Activated CD4-positive, alpha-beta T cell treated with anti-CD3 and anti-CD28 coated beads, Interleukin-2, amount 10 ng/mL, durations not matched to agents 7 days and 5 days (primary cell): ENCODE results near the gene HIVEP3. TPM values are rescaled to one million over a fixed set of nuclear protein-coding genes. Genes with fewer than 3 reads are reported as not detected.

Source experiments
- CTCF ChIA-PET: fragments of 350-600 bp; sonication (Branson Sonifier 250); formaldehyde crosslinking; loops from one replicate; lab custom pipeline; 2021; ENCODE audit warnings: antibody characterized with exemption; lab: Charles Lee
- POLR2A ChIA-PET: fragments of 350-600 bp; sonication (Branson Sonifier 250); formaldehyde crosslinking; loops from one replicate; lab custom pipeline; 2021; ENCODE audit warnings: antibody characterized with exemption; lab: Charles Lee
- DNase-seq: peaks from one replicate; pipeline ENCODE4 v3.0.0-alpha.2; 2020
- H3K27ac Mint-ChIP-seq: one replicate; pipeline ENCODE4 v1.8.0; 2021; ENCODE audit warnings: mild to moderate bottlenecking, moderate library complexity, mixed read lengths
- H3K27me3 Mint-ChIP-seq: one replicate; pipeline ENCODE4 v1.8.0; 2021; ENCODE audit warnings: mixed read lengths
- H3K36me3 Mint-ChIP-seq: one replicate; pipeline ENCODE4 v1.8.0; 2021; ENCODE audit warnings: low read depth, mixed read lengths
- H3K4me1 Mint-ChIP-seq: one replicate; pipeline ENCODE4 v1.8.0; 2021; ENCODE audit warnings: mixed read lengths
- H3K4me3 Mint-ChIP-seq: one replicate; pipeline ENCODE4 v1.8.0; 2021; ENCODE audit warnings: mild to moderate bottlenecking, moderate library complexity, mixed read lengths
- H3K9me3 Mint-ChIP-seq: one replicate; pipeline ENCODE4 v1.8.0; 2021; ENCODE audit warnings: mixed read lengths
- total RNA-seq, 2 experiments: library from RNA; stranded (reverse); gene quantifications; one replicate each; pipeline ENCODE4 v1.2.3, GENCODE V29; 2021

HIVEP3 gene
- total RNA-seq, 2 experiments from 2014 or later, result 18.4 to 21.5 TPM

- ChIA-PET POLR2A (interaction anchor here (1.3 kb wide), 1 partner anchor 107 kb away, joined by 3 read pairs; no protein-coding TSS in a partner anchor), CTCF (interaction anchor here (0.7 to 1.5 kb wide), 6 partner anchors 9 to 402 kb away, joined by 3 to 5 read pairs (median 3); no protein-coding TSS in a partner anchor)
- Mint-ChIP-seq H3K4me1 (peaks cover 65% of the 10 kb centered on the region), H3K36me3 (peaks cover 20% of the 10 kb centered on the region), H3K4me3 (peak overlapping the region; percentile 79), H3K9me3 (peaks cover 11% of the 10 kb centered on the region), H3K27ac (peak overlapping the region; percentile 98), H3K27me3 (no peaks in the 10 kb centered on the region)
- DNase-seq, result no peak
Measured at GRCh38 chr1:41919131-41919530, 409 bp upstream of the HIVEP3 start.

GRCh38 chr1:41917835-41918449 lies 780 bp downstream of the HIVEP3 start:
- POLR2A ChIA-PET, result interaction anchor here (0.6 kb wide), 1 partner anchor 228 kb away, joined by 3 read pairs; no protein-coding TSS in a partner anchor
- Mint-ChIP-seq H3K4me3 (peak overlapping the region; percentile 79), H3K36me3 (peaks cover 26% of the 10 kb centered on the region), H3K27ac (peak overlapping the region; percentile 98), H3K4me1 (peaks cover 76% of the 10 kb centered on the region), H3K9me3 (peaks cover 7% of the 10 kb centered on the region), H3K27me3 (no peaks in the 10 kb centered on the region)
- CTCF ChIA-PET, result interaction anchor here (1.3 to 1.7 kb wide), 4 partner anchors 19 to 117 kb away, joined by 3 to 5 read pairs (median 4); no protein-coding TSS in a partner anchor
- peak; percentile 45 for DNase-seq

GRCh38 chr1:41917076-41917475 lies 1.6 kb downstream of the HIVEP3 start:
- Mint-ChIP-seq H3K4me1 (peaks cover 85% of the 10 kb centered on the region), H3K27me3 (peaks cover under 1% of the 10 kb centered on the region), H3K27ac (peak overlapping the region; percentile 93), H3K9me3 (peaks cover 13% of the 10 kb centered on the region), H3K36me3 (peaks cover 35% of the 10 kb centered on the region), H3K4me3 (peak overlapping the region; percentile 79)
- no peak for DNase-seq
- ChIA-PET CTCF (interaction anchor here (1.3 to 2.2 kb wide), 5 partner anchors 9 to 51 kb away, joined by 3 to 7 read pairs (median 4); no protein-coding TSS in a partner anchor), POLR2A (no interaction called here)

- Mint-ChIP-seq H3K27me3 (peaks cover 3% of the 10 kb centered on the region), H3K36me3 (peaks cover 40% of the 10 kb centered on the region), H3K9me3 (peaks cover 12% of the 10 kb centered on the region), H3K27ac (peak overlapping the region; percentile 93), H3K4me3 (peak overlapping the region; percentile 79), H3K4me1 (peaks cover 86% of the 10 kb centered on the region)
- ChIA-PET CTCF (interaction anchor here (1.2 to 2.2 kb wide), 6 partner anchors 10 to 342 kb away, joined by 3 to 7 read pairs (median 4); no protein-coding TSS in a partner anchor), POLR2A (interaction anchor here (0.7 kb wide), 1 partner anchor 123 kb away, joined by 3 read pairs; no protein-coding TSS in a partner anchor)
- DNase-seq, result peak; percentile 55
Measured at GRCh38 chr1:41915786-41916571, 2.7 kb downstream of the HIVEP3 start.

GRCh38 chr1:41914516-41914915 lies 4.2 kb downstream of the HIVEP3 start:
- Mint-ChIP-seq H3K9me3 (peaks cover 13% of the 10 kb centered on the region), H3K4me3 (peak overlapping the region; percentile 26), H3K27me3 (peaks cover 4% of the 10 kb centered on the region), H3K36me3 (peaks cover 46% of the 10 kb centered on the region), H3K27ac (peak overlapping the region; percentile 93), H3K4me1 (peaks cover 73% of the 10 kb centered on the region)
- CTCF ChIA-PET, result no interaction called here
- peak; percentile 55 for DNase-seq
- POLR2A ChIA-PET, result no interaction called here

- Mint-ChIP-seq H3K36me3 (peaks cover 56% of the 10 kb centered on the region), H3K4me1 (peaks cover 60% of the 10 kb centered on the region), H3K4me3 (no peak overlapping the region), H3K9me3 (peaks cover 22% of the 10 kb centered on the region), H3K27me3 (peaks cover 6% of the 10 kb centered on the region), H3K27ac (no peak overlapping the region)
- POLR2A ChIA-PET, result no interaction called here
- CTCF ChIA-PET, result interaction anchor here (1.0 kb wide), 1 partner anchor 10 kb away, joined by 3 read pairs; no protein-coding TSS in a partner anchor
- no peak for DNase-seq
Measured at GRCh38 chr1:41913014-41913413, 5.7 kb downstream of the HIVEP3 start.

- Mint-ChIP-seq H3K27me3 (peaks cover 6% of the 10 kb centered on the region), H3K4me1 (peaks cover 51% of the 10 kb centered on the region), H3K27ac (no peak overlapping the region), H3K4me3 (no peak overlapping the region), H3K36me3 (peaks cover 62% of the 10 kb centered on the region), H3K9me3 (peaks cover 22% of the 10 kb centered on the region)
- CTCF ChIA-PET, result no interaction called here
- DNase-seq, result no peak
- POLR2A ChIA-PET, result no interaction called here
Measured at GRCh38 chr1:41908288-41908895, 10.3 kb downstream of the HIVEP3 start.

- H3K4me3 Mint-ChIP-seq, result no peak overlapping the region
- H3K4me1 Mint-ChIP-seq, result peaks cover 52% of the 10 kb centered on the region
- CTCF ChIA-PET, result interaction anchor here (2.0 kb wide), 1 partner anchor 9 kb away, joined by 7 read pairs; no protein-coding TSS in a partner anchor
- H3K27me3 Mint-ChIP-seq, result peaks cover 6% of the 10 kb centered on the region
- H3K27ac Mint-ChIP-seq, result no peak overlapping the region
- peaks cover 19% of the 10 kb centered on the region for H3K9me3 Mint-ChIP-seq
- peak; percentile 3 for DNase-seq
- peaks cover 58% of the 10 kb centered on the region for H3K36me3 Mint-ChIP-seq
- POLR2A ChIA-PET, result no interaction called here
Measured at GRCh38 chr1:41907446-41907845, 11.3 kb downstream of the HIVEP3 start.

GRCh38 chr1:41906943-41907342 lies 11.8 kb downstream of the HIVEP3 start:
- peaks cover 52% of the 10 kb centered on the region for H3K4me1 Mint-ChIP-seq
- peak; percentile 2 for DNase-seq
- peaks cover 4% of the 10 kb centered on the region for H3K27me3 Mint-ChIP-seq
- POLR2A ChIA-PET, result no interaction called here
- H3K4me3 Mint-ChIP-seq, result no peak overlapping the region
- H3K9me3 Mint-ChIP-seq, result peaks cover 16% of the 10 kb centered on the region
- no peak overlapping the region for H3K27ac Mint-ChIP-seq
- peaks cover 53% of the 10 kb centered on the region for H3K36me3 Mint-ChIP-seq
- CTCF ChIA-PET, result interaction anchor here (2.0 kb wide), 1 partner anchor 9 kb away, joined by 7 read pairs; no protein-coding TSS in a partner anchor

GRCh38 chr1:41905093-41905675 lies 13.5 kb downstream of the HIVEP3 start:
- Mint-ChIP-seq H3K27me3 (peaks cover 2% of the 10 kb centered on the region), H3K4me1 (peaks cover 68% of the 10 kb centered on the region), H3K4me3 (no peak overlapping the region), H3K9me3 (peaks cover 12% of the 10 kb centered on the region), H3K27ac (peak overlapping the region; percentile 74), H3K36me3 (peaks cover 46% of the 10 kb centered on the region)
- DNase-seq, result peak; percentile 6
- POLR2A ChIA-PET, result no interaction called here
- CTCF ChIA-PET, result interaction anchor here (0.6 to 2.0 kb wide), 5 partner anchors 9 to 764 kb away, joined by 3 to 7 read pairs (median 4); no protein-coding TSS in a partner anchor

GRCh38 chr1:41902664-41903063 lies 16.1 kb downstream of the HIVEP3 start:
- H3K27ac Mint-ChIP-seq, result peak overlapping the region; percentile 87
- peak overlapping the region; percentile 26 for H3K4me3 Mint-ChIP-seq
- DNase-seq, result peak; percentile 15
- peaks cover under 1% of the 10 kb centered on the region for H3K9me3 Mint-ChIP-seq
- CTCF ChIA-PET, result interaction anchor here (0.8 to 1.5 kb wide), 4 partner anchors 11 to 31 kb away, joined by 3 to 4 read pairs (median 3); no protein-coding TSS in a partner anchor
- H3K4me1 Mint-ChIP-seq, result peaks cover 87% of the 10 kb centered on the region
- H3K36me3 Mint-ChIP-seq, result peaks cover 28% of the 10 kb centered on the region
- POLR2A ChIA-PET, result no interaction called here
- H3K27me3 Mint-ChIP-seq, result no peaks in the 10 kb centered on the region

- Mint-ChIP-seq H3K36me3 (peaks cover 28% of the 10 kb centered on the region), H3K4me3 (no peak overlapping the region), H3K4me1 (peaks cover 87% of the 10 kb centered on the region), H3K27me3 (no peaks in the 10 kb centered on the region), H3K27ac (peak overlapping the region; percentile 87), H3K9me3 (peaks cover 2% of the 10 kb centered on the region)
- POLR2A ChIA-PET, result no interaction called here
- CTCF ChIA-PET, result interaction anchor here (0.8 to 1.5 kb wide), 4 partner anchors 11 to 32 kb away, joined by 3 to 4 read pairs (median 3); no protein-coding TSS in a partner anchor
- DNase-seq, result no peak
Measured at GRCh38 chr1:41902159-41902577, 16.6 kb downstream of the HIVEP3 start.
